Germinal center (tissue), 1 donor: Measurements from ENCODE around the gene USP36.
"Not testable (repeated sequence)": the region's sequence is repeated elsewhere in the genome, so short reads cannot be mapped to it uniquely, and the experiment has no call there.

Experiments
- DNase-seq: peaks from one replicate; pipeline ENCODE4 v3.0.0; 2012; ENCODE audit warnings: mixed read lengths, low spot score

The USP36 gene

DNA sequence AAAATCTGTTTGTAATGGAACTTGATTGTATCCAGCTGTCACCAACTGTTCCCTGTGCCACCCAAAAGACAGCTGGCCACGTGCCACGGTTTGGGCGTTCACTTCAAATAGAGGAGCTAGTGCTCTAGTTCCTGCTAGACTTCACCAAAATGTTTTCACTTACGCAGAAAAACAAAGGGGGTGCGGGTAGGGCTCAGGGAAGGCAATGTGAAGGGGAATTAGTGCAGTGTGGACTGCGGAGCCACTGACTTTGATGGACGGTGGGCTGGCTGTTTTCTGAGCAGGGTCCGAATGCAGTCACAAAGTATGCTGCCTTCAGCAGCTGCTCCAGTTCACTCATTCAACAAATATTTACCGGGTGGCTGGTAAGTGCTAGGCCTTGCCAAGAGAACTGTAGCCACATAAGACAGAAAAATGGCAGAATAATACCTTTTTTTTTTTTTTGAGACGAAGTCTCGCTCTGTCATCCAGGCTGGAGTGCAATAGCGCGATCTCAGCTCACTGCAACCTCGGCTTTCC, 50.9 kb downstream of the USP36 start:
- DNase-seq = no peak

DNA sequence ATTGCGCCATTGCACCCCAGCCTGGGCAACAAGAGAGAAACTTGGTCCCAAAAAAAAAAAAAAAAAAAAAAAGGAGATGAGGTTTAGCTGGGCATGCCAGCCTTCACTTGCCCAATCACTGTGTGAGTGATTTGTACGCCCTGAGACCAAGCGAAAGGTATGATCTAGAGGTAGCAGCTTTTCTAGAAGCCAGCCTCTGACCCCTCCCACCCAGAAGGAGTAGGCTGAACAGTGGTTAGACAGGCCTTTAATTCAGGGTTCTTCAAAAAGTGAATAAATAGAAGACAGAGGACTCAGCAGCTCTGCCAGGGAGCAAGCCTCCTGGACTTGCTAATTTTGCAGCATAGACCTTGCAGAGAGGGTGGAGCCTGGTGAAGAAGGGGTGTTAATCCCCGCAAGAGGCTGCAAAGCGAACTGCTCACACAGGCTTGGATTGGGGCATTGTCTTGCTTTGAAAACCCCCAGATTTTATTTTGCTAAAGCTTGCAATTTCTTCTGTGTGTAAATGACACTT, 51.4 kb downstream of the USP36 start:
- DNase-seq = no peak

DNA sequence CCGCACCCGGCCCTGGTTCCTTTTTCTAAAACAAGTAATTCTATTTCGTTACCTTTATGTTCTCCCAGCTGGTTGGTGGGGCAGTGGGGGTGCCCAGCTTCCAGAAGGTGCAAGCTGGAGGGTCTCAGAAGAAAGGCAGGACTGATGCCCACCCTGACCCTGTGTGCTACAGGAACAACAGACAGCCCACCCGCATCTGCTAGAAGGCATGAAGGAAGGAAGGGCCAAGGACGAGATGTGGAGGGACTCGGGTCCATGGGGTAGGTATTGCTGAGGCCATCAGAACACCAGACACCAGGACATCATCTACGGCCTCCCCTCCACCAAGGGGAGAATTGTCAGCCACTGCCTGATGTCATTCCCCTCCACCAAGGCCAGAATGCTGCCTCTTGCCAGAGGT, 52.2 kb downstream of the USP36 start:
- DNase-seq = no peak

DNA sequence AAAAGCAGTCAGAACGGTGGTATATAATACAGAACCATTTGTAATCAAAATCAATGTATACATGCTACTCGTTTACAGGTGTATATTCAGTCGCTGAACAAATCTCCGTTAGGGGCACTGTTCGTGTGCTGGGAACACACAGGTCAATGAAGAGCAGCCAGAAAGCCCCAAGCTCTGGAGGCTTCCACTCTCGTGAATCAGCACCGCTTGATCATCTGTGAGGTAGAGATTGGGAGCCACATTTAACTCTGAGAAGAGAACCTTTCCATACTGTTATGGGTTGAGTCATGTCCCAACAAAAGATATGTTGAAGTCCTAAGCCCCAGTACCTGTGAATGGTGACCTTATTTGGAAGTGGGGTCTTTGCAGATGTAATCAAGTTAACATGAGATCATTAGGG, 53.2 kb downstream of the USP36 start:
- DNase-seq = no peak

DNA sequence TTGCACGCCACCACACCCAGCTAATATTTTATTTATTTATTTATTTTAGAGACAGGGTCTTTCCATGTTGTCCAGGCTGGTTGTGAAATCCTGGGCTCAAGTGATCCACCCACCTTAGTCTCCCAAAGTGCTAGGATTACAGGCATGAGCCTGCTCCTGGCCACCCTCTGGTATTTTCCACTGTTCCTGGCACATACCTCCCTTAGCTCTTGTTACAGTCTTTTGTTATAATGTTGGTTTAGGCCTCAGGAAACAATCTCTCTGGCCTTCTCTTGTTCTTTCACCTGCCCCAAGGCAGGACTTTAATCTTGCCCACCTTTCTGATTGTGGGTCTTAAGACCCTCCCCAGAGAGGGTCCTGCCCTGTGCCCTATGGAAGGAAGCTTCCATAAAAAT, 55.0 kb downstream of the USP36 start:
- DNase-seq = no peak

DNA sequence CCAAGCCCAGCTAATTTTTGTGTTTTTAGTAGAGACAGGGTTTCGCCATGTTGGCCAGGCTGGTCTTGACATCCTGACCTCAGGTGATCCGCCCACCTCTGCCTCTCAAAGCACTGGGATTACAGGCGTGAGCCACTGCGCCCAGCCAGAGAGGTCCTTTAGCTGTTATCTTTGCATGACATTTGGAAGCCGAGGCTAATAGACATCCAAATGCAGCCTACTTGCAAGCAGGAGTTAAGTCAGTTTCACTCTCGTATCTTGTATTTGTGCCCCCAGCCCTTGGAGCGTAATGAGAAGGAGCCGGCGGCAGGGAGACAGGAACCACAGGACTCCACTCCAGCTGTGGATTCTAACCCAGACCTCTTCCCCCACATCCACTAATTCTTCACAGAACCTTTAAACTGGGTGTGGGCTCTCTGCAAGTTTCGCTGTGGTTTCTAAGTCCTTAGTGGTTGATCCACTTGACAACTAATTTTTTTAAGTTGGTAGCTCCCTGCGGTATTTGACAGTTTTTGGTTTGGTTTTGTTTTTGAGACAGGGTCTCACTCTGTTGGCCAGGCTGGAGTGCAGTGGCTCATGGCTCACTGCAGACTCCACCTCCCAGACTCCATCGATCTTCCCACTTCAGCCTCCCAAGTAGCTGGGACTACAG, 55.5 kb downstream of the USP36 start:
- DNase-seq = no peak

DNA sequence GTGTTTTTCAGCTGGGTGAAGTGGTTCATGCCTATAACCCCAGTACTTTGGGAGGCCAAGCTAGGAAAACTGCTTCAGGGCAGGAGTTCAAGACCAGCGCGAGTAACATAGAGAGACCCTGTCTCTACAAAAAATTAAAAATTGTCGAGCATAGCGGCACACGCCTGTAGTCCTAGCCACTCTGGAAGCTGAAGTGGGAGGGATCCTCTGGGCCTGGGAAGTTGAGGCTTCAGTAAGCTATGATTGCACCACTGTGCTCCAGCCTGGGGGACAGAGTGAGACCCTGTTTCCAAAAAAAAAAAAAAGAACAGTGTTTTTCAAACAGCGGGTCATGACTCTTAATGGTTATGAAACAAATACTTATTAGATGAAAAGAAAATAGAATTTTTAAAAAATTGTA, 56.3 kb downstream of the USP36 start:
- no peak for DNase-seq

DNA sequence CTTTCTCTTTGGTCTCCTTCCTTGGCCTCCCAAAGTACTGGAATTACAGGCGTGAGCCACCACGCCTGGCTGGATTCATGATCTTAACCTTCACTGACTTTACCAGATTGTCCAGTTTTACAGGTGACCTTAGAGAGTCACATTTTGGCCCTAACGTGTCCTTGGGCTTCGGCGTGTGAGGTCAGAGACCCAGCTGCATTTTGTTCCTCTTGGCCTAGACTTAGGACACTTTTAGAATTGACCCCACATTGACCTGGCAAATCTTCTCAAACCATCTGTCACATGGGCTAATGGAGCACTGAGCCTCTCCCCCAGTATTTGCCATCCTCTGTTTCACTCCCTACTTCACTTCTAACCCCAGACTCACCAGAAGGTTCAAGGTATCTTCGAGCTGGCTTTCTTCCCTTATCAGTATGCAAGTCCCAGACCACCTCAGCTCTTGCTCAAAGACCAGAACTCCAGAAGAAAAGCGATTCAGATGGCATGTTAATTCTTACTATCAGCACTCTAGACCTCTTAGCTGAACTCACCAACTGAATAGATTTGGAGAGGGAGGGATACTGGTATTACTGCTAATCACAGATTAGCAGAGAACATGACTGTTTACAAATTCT, 56.8 kb downstream of the USP36 start:
- DNase-seq = no peak

DNA sequence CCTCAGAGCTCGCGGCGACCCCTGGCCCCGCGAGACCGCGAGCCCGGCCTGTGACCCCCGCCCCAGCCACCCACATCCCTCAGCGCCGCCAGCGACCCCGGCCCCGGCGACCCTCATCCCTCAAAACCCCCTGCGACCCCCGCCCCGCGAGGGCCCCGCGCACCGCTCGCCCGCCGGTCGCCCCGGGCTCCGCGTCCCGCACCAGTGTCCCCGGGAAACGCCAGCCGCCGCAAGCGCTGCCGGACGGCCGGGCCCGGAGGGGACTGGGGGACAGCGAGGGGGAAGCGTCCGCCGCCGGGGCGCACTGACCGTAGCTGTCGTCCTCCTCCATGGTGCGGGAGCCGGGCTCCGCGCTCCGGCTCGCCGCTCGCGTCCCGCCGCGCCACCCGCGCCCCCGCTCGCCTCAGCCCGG, 58.7 kb downstream of the USP36 start, which contains the start of gene CYTH1:
CYTH1 (minus strand) TSS at position 381 of the 412 bp plus-strand sequence; CDS start at position 331, 50 bp downstream.
- no peak for DNase-seq

DNA sequence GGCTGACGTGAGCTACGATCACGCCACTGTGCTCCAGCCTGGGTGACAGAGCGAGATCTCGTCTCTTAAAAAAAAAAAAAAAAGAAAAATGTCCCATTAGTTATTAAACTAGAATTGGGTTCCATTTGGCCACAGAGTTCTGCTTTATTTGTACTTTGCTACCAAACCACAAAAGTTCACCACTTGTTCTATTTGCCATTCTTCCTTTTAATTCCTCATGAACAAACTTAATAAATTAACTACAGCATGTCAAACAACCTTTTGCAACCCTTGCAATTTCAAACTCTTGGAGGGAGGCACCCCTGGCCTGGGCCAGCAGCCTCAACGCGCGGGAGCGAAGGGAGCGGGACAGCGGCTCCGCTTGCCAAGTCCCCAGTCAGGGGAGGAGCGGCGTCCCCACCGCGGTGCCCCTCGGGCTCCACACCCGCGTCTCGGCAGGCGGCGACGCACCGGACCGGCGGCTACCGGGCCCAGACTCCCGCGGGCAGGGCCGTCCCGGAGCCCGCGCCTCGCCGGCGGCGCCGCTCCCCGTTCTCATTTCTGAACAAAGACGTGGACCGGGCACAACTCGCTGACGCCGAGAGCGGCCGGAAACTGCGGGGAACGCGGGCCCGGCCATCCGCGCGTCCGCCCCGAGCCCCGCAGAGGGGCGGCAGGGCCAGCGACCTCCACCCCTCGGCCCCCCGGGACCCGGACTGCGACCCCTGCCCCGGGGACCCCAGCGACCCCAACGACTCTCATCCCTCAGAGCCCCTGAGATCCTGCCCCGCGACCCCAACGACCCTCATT, 59.3 kb downstream of the USP36 start:
- DNase-seq = no peak

DNA sequence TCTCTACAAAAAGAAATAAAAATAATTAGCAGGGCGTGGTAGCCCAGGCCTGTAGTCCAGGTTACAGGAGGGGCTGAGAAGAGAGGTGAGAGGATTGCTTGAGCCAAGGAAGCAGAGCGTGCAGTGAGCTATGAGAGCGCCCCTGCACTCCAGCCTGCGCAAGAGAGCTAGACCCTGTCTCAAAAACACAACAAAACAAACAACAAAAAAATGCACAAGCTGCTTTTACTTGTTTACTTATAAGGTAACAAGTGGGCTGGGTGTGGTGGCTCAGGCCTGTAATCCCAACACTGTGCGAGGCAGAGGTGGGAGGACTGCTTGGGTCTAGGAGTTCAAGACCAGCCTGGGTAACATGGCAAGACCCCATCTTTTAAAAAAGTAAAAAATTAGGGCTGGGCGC, 60.3 kb downstream of the USP36 start:
- DNase-seq = no peak

DNA sequence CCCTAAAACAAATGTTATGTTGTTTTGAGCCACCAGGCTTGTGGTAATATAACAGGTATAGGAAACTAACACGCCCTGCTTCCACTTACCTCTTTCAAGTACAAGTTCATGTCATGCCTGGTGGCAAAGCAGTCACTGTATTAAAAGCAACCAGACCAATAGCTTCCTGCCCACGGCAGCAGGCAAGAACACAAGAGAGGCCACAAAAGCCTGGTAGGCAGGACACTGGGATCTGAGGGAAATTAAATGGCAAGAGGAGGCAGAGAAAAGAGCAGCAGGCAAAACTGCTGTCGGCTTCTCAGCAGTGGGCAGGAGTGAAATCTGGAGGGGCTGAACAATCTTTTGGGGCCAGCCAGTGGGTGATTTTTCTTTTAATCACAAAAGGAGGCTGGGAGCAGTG, 60.8 kb downstream of the USP36 start:
- no peak for DNase-seq

DNA sequence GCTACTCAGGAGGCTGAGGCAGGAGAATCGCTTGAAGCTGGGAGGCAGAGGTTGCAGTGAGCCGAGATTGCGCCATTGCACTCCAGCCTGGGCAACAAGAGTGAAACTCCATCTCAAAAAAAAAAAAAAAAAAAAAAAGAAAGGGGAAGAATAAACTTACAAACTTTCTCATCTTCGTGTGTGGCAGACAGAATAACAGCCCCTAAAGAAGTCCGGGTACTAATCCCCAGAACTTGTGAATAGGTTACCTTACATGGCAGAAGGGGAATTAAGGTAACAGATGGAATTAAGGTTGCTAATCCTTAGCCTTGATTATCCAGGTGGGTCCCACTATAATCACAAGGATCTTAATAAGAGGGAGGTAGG, 61.3 kb downstream of the USP36 start:
- DNase-seq = not testable (repeated sequence)

DNA sequence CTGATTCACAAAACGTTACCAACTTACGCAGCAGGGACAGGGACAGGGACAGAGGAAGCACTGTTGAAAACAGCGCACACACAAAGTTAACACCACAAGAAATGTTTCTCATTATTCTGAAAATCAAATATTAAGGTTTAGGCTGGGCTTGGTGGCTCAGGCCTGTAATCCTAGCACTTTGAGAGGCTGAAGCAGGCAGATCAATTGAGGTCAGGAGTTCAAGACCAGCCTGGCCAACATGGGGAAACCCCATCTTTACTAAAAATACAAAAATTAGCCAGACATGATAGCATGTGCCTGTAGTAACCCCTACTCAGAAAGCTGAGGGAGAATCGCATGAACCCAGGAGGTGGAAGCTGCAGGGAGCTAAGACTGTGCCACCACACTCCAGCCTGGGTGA, 62.7 kb downstream of the USP36 start:
- DNase-seq = no peak

DNA sequence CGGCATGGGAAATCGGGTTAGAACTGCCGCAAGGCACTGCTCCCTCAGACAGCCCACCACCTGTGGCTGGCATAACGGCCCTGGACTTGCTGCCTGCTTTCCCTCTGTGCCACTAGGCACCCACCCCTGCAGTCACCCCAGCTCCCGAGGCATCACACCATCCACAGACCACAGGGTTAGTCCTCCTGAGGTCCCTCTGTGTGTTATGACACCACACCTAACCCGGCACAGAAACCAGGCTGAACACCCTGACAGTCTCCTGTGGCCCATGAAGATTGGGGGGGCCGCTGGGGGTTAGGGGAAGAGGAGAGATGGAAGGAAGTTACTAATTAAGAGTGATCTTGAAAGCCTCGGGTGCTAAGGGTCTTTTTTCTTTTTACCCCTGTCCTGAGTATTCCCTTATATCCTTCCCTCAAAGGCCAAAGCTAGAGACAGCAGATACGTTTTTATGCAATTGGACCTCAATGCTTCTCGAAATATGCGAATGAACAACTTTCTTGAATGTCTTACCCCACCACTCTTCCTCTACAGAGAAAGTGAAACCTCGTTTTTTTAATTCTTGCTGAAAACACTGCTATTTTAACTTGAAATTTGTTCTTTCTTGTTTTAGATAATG, 65.5 kb downstream of the USP36 start:
- DNase-seq = peak; percentile 36

DNA sequence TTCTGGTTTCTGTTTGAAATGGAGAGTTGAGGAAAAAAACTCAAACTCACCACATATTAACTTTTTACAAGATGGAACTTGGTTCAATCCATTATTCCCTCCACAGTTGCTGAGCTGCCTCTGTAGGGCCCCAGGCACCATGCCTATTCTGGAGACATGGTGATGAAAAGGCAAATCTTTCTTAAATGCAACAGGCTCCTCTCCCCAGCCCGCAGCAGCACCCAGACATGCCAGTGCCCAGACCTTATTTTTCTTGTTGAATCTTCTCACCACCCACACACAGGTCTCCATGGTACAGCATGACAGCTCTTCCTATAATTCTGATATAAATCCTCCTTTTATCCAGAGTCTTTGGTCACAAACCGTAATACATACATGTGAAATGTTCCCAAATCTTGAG, 66.2 kb downstream of the USP36 start:
- DNase-seq = no peak

DNA sequence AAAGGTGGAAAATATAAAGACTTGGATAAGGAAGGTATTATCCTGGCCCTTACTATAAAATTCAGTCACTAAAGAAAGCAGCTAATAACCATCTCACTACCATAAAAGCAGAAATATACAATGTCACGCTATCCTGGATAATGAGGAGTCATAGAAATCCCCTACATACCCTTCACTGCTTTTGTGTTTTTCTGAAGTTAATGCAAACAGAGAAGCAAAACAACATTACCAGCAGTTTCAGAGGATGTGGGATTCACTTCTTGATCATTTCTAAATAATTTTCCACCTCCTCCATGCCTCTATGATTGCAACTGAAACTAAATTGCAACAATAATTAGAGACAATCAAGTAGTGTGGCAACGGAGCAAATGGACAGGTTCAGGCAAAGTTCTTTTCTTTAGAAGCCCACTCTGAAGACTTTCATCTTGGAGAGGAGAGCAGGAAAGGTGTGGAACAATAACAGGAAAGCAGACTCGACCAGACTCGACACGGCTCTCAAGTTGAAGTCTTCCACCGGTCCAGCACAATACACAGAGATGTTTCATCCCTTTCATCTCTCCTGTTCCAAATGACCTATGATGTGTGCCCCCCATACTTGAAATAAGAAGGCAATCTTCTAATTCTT, 68.7 kb downstream of the USP36 start:
- DNase-seq = no peak

DNA sequence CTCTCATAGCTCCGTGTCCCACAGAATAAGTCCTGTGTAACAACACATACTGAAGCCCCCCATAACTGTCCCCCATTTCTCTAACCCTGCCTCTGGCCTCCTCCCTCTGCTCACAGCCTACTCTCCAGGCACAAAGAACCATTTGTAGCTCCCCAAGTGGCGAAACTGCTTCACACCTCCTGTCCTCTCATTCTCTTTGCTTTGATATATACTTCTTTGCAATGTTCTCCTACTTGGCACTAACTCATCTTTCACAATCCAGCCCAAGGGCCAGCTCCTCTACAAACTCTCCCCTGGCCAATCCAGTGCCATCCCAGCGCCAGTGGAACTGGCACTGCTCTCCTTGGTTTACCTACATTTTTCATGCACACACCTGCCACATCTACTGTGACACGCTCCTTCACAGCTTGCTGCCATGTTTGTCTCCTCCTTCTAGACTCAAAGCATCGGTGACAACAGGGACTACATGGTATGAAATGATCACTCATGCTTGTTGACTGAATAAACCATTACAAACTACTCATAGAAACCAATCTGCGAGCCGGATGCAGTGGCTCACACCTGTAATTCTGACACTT, 71.3 kb downstream of the USP36 start:
- no peak for DNase-seq

DNA sequence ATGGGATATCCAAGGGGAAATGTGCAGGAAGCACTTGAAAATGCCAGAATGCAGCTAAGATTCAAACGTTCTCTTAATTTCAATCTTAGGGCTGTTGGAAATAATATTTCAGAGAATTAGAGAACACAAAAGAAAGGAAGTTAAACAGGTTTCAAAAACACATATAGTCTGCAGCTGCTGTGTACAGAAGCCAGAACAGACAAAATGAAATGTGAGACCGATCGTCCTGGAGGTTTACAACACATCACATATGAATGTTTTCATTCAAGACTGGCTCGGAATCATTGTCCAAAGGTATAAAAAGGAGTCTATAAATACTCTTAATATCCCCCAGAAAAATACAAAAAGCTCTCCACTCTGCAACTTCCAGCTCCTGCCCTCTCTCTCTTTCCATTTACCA, 72.8 kb downstream of the USP36 start:
- no peak for DNase-seq

DNA sequence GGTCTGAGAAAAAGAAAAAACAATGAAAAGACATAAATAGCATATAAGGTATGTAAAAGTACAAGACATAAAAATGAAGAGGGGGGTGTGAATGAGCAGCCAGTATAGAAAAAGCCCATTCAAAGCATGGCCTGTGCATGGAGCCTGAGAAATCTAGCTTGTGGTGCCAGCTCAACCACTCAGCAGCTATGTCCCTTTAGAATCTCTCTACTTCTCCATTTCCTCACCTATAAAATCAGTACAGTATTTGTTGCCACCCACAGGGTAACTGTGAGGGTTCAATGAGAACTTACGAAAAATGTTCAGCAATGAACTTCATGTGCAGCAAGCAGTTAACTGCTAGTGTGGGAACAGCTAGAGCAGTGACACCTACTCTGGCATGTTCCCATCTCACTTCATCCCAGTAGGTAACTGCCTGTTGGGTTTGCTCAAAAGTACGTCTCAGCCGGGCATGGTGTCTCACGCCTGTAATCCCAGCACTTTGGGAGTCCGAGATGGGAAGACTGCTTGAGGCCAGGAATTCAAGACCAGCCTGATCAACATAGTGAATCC, 73.8 kb downstream of the USP36 start:
- no peak for DNase-seq

DNA sequence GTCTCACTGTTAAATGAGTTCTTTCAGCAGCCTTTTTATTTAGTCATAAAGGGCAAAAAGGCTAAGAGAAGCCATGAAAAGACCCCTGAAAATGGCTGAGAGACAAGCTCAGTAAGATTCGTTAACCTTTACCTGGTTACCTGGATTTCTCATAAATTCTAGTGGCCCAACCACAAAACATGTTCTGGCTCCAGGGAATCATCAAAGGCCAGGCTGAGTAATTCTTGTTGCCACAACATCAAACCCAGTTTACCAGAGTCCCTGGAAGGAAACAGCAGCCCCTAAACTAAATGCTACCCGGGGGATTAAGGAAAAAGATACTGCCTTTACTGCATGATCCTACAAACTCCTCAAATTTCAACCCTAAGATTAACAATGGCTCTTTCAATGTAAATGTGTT, 74.4 kb downstream of the USP36 start:
- no peak for DNase-seq
